ENCODE results near the gene RETREG3.

GRCh38 chr17:42538482-42538881 lies 70.7 kb downstream of the RETREG3 start:
- no peak for TF ChIP-seq CTCF (IDR thresholded peaks at IDR 0.05)
- no peak for TF ChIP-seq POLR2A (IDR thresholded peaks at IDR 0.05)

All from right lobe of liver (tissue), 4 donors.